Measurements from ENCODE around the gene RAB15. TPM values are rescaled to one million over a fixed set of nuclear protein-coding genes. Genes with fewer than 3 reads are reported as not detected.

RAB15 gene
- total and polyA plus RNA-seq, 2 of the 8 experiments (the other 6 are each of a cell fraction or from before 2014, with no cell fraction given), result 38.8 to 58.1 TPM

GRCh38 chr14:64986648-64987437, 14.7 kb upstream of the RAB15 start, which contains the start of gene FNTB (continued):
- TF ChIP-seq NANOG (IDR thresholded peaks at IDR 0.05; ENCODE audit: insufficient read depth, low read depth, low read length, poor library complexity, severe bottlenecking), result no peak
- no peak for TF ChIP-seq ATF3 (IDR thresholded peaks at IDR 0.05; ENCODE audit: insufficient read depth, low read depth, low read length)
- peak; percentile 38 for TF ChIP-seq SAP30 (IDR thresholded peaks at IDR 0.05; ENCODE audit: insufficient read depth, insufficient replicate concordance, low read length)
- TF ChIP-seq ZNF274 (IDR thresholded peaks at IDR 0.05; ENCODE audit: borderline replicate concordance, extremely low read depth, low read length), result no peak

Data from H1 (cell line).